GM23248 (cell line): ENCODE measurements around the gene EIF1. TPM values are rescaled to one million over a fixed set of nuclear protein-coding genes. Genes with fewer than 3 reads are reported as not detected.

Source experiments
- DNase-seq: peaks from one replicate; pipeline ENCODE4 v3.0.0-alpha.2; 2015
- H2AFZ ChIP-seq: fragments of 200-600 bp; sonication (generic); 2 replicates; pipeline ENCODE4 v1.6.1; 2016; ENCODE audit warnings: antibody characterized with exemption
- H3F3A ChIP-seq: fragments of 200-600 bp; sonication (generic); 2 replicates; pipeline ENCODE4 v1.6.1; 2016; ENCODE audit warnings: mild to moderate bottlenecking, antibody characterized with exemption, mixed run types; ENCODE audit not compliant: insufficient read depth
- H3K27ac ChIP-seq: fragments of 200-600 bp; sonication (generic); 2 replicates; pipeline ENCODE4 v1.5.1; 2016; ENCODE audit warnings: mild to moderate bottlenecking
- H3K27me3 ChIP-seq: fragments of 200-600 bp; sonication (generic); replicated peaks from 2 replicates; pipeline ENCODE4 v1.6.1; 2016; ENCODE audit warnings: mild to moderate bottlenecking; ENCODE audit not compliant: insufficient read depth
- H3K36me3 ChIP-seq: fragments of 200-600 bp; sonication (generic); 2 replicates; pipeline ENCODE4 v1.6.1; 2016; ENCODE audit warnings: low read depth, mild to moderate bottlenecking
- H3K4me1 ChIP-seq: fragments of 200-600 bp; sonication (generic); 2 replicates; pipeline ENCODE4 v1.6.1; 2016; ENCODE audit warnings: mild to moderate bottlenecking; ENCODE audit not compliant: insufficient read depth
- H3K4me2 ChIP-seq: fragments of 200-600 bp; sonication (generic); one replicate; pipeline ENCODE4 v1.6.1; 2016; ENCODE audit warnings: mild to moderate bottlenecking; ENCODE audit not compliant: unreplicated experiment
- H3K4me3 ChIP-seq: fragments of 200-600 bp; sonication (generic); 2 replicates; pipeline ENCODE4 v1.5.1; 2016; ENCODE audit warnings: mild to moderate bottlenecking
- H3K79me2 ChIP-seq: fragments of 200-600 bp; sonication (generic); 2 replicates; pipeline ENCODE4 v1.6.1; 2016; ENCODE audit warnings: mild to moderate bottlenecking; ENCODE audit not compliant: insufficient read depth
- H3K9ac ChIP-seq: fragments of 200-600 bp; sonication (generic); 2 replicates; pipeline ENCODE4 v1.6.1; 2016; ENCODE audit warnings: mild to moderate bottlenecking
- H3K9me2 ChIP-seq: fragments of 200-600 bp; sonication (generic); 2 replicates; pipeline ENCODE4 v1.6.1; 2016; ENCODE audit warnings: mixed run types, mild to moderate bottlenecking, moderate library complexity; ENCODE audit not compliant: insufficient read depth
- H3K9me3 ChIP-seq: fragments of 200-600 bp; sonication (generic); one replicate; pipeline ENCODE4 v1.6.1; 2017; ENCODE audit warnings: low read depth
- H4K20me1 ChIP-seq: fragments of 200-600 bp; sonication (generic); 2 replicates; pipeline ENCODE4 v1.6.0; 2016; ENCODE audit not compliant: insufficient read depth
- EZH2 ChIP-seq: fragments of 200-600 bp; sonication (generic); IDR thresholded peaks from 2 replicates; pipeline ENCODE4 v1.6.1; 2018; ENCODE audit warnings: antibody characterized with exemption, mild to moderate bottlenecking; ENCODE audit not compliant: insufficient read depth, poor library complexity, severe bottlenecking
- EZH2phosphoT487 ChIP-seq: fragments of 200-600 bp; sonication (generic); IDR thresholded peaks from 2 replicates; pipeline ENCODE4 v1.6.1; 2018; ENCODE audit warnings: antibody characterized with exemption, moderate library complexity, mild to moderate bottlenecking, low read depth; ENCODE audit not compliant: insufficient read depth
- WGBS, 2 experiments: methylation state at CpG; one replicate each; pipeline ENCODE4 v1.1.6; 2015 to 2017; ENCODE audit warnings: low lambda C conversion rate in 2 of 2, low coverage in 1 of 2; ENCODE audit errors: missing lambda C conversion rate in 2 of 2; 5-methylcytosine and 5-hydroxymethylcytosine counted together
- in situ Hi-C: fragments of 300-500 bp; cut with MboI; formaldehyde crosslinking; loops from 2 replicates; pipeline ENCODE4 v1.15.0; 2020
- polyA plus RNA-seq: library from polyadenylated mRNA; unstranded; fragments of >200 nt; fragmentation: Nextera tagmentation; extraction: Ambion mirVana; gene quantifications from 2 replicates; pipeline ENCODE4 v1.2.1, GENCODE V29; 2016
- total RNA-seq: library from RNA; depleted of rRNA; stranded (reverse); fragments of >200 nt; shearing (Covaris generic); gene quantifications from 2 replicates; pipeline ENCODE4 v1.2.3, GENCODE V29; 2014

EIF1 gene
- total and polyA plus RNA-seq, 2 experiments from 2014 or later, result 98.1 to 1,585 TPM

GRCh38 chr17:41642252-41643156 lies 46.2 kb upstream of the EIF1 start:
- no peak for TF ChIP-seq EZH2
- no peak for TF ChIP-seq EZH2phosphoT487
- Histone ChIP-seq H3K9me2 (no peaks in the 10 kb centered on the region), H3K36me3 (no peaks in the 10 kb centered on the region), H3K79me2 (no peaks in the 10 kb centered on the region), H3K4me3 (no peak overlapping the region), H3K27ac (no peak overlapping the region), H4K20me1 (no peaks in the 10 kb centered on the region), H3K27me3 (no peaks in the 10 kb centered on the region), H3K9me3 (no peaks in the 10 kb centered on the region), H3F3A (no peaks in the 10 kb centered on the region), H3K9ac (no peak overlapping the region), H2AFZ (no peak overlapping the region), H3K4me1 (peaks cover 7% of the 10 kb centered on the region; the same call in 1 of the 2 replicates), H3K4me2 (no peak overlapping the region)
- in situ Hi-C loops, result no loop called here
- WGBS, 2 experiments, result 84 to 87% methylated on average over 13 of the region's 13 CpGs
- DNase-seq, result peak; percentile 24

GRCh38 chr17:41647038-41647813 lies 41.5 kb upstream of the EIF1 start:
- no peak overlapping the region for H3K9ac ChIP-seq
- in situ Hi-C loops, result no loop called here
- no peak for TF ChIP-seq EZH2phosphoT487
- H3K9me2 ChIP-seq, result no peaks in the 10 kb centered on the region
- no peak overlapping the region for H3K4me2 ChIP-seq
- H3K36me3 ChIP-seq, result no peaks in the 10 kb centered on the region
- no peaks in the 10 kb centered on the region for H3F3A ChIP-seq
- peaks cover 9% of the 10 kb centered on the region; the same call in 1 of the 2 replicates for H3K4me1 ChIP-seq
- H3K27ac ChIP-seq, result no peak overlapping the region
- no peak overlapping the region for H3K4me3 ChIP-seq
- no peaks in the 10 kb centered on the region for H3K79me2 ChIP-seq
- no peaks in the 10 kb centered on the region for H3K27me3 ChIP-seq
- WGBS, 2 experiments, result 66 to 68% methylated on average over 15 of the region's 15 CpGs
- H3K9me3 ChIP-seq, result no peaks in the 10 kb centered on the region
- H4K20me1 ChIP-seq, result no peaks in the 10 kb centered on the region
- H2AFZ ChIP-seq, result peak overlapping the region; percentile 84
- no peak for DNase-seq

- peak; percentile 78 for DNase-seq
- in situ Hi-C loops, result no loop called here
- H3K9ac ChIP-seq, result peak overlapping the region; percentile 65
These were observed 40.7 kb upstream of the EIF1 start for GRCh38 chr17:41647940-41648410.

GRCh38 chr17:41648411-41649195 lies 40.1 kb upstream of the EIF1 start:
- no peak for TF ChIP-seq EZH2
- no peak for TF ChIP-seq EZH2phosphoT487
- no peaks in the 10 kb centered on the region for H3K79me2 ChIP-seq
- H3K9me2 ChIP-seq, result no peaks in the 10 kb centered on the region
- peak overlapping the region; percentile 84 for H2AFZ ChIP-seq
- H3K4me3 ChIP-seq, result peak overlapping the region; percentile 53
- no peak overlapping the region for H3K27ac ChIP-seq
- DNase-seq, result peak; percentile 87
- H3K4me1 ChIP-seq, result peaks cover 9% of the 10 kb centered on the region; the same call in 1 of the 2 replicates
- H3F3A ChIP-seq, result no peaks in the 10 kb centered on the region
- H4K20me1 ChIP-seq, result no peaks in the 10 kb centered on the region
- H3K4me2 ChIP-seq, result peak overlapping the region; percentile 58
- no peaks in the 10 kb centered on the region for H3K36me3 ChIP-seq
- WGBS, 2 experiments, result 2 to 3% methylated on average over 35 to 39 of the region's 39 CpGs
- in situ Hi-C loops, result no loop called here
- peak overlapping the region; percentile 65 for H3K9ac ChIP-seq
- no peaks in the 10 kb centered on the region for H3K27me3 ChIP-seq
- H3K9me3 ChIP-seq, result no peaks in the 10 kb centered on the region

More at GRCh38 chr17:41647940-41648410, 40.7 kb upstream of the EIF1 start:
- Histone ChIP-seq H2AFZ (peak overlapping the region; percentile 84), H3K36me3 (no peaks in the 10 kb centered on the region), H3K79me2 (no peaks in the 10 kb centered on the region), H3K4me1 (peaks cover 9% of the 10 kb centered on the region; the same call in 1 of the 2 replicates), H3K9me2 (no peaks in the 10 kb centered on the region), H3K4me2 (peak overlapping the region; percentile 58), H3F3A (no peaks in the 10 kb centered on the region), H3K27me3 (no peaks in the 10 kb centered on the region), H3K4me3 (peak overlapping the region; percentile 53), H4K20me1 (no peaks in the 10 kb centered on the region), H3K27ac (no peak overlapping the region), H3K9me3 (no peaks in the 10 kb centered on the region)
- no peak for TF ChIP-seq EZH2
- no peak for TF ChIP-seq EZH2phosphoT487
- 1% methylated on average over 15 to 22 of the region's 22 CpGs for WGBS, 2 experiments
